PC-9 (cell line): Measurements from ENCODE around the gene HOXA5. TPM values are rescaled to one million over a fixed set of nuclear protein-coding genes. Genes with fewer than 3 reads are reported as not detected.

Experiments used
- BruUV-seq: library from RNA; stranded (reverse); fragments of 400-500 nt; replicated peaks from 2 replicates; lab custom pipeline; 2021; lab: Mats Ljungman, UMichigan
- CTCF ChIA-PET: fragments of 300-600 bp; sonication (Branson Sonifier 250); formaldehyde crosslinking; loops from one replicate; lab custom pipeline; 2022; ENCODE audit warnings: antibody characterized with exemption; lab: Charles Lee
- POLR2A ChIA-PET: fragments of 300-600 bp; sonication (Branson Sonifier 250); formaldehyde crosslinking; loops from one replicate; lab custom pipeline; 2022; ENCODE audit warnings: antibody characterized with exemption; ENCODE audit not compliant: unreplicated experiment; lab: Charles Lee
- DNase-seq, 2 experiments: peaks; one replicate each; pipeline versions ENCODE4 v3.0.0 to v3.0.0-alpha.2; 2015 to 2022; ENCODE audit warnings: mixed read lengths in 1 of 2
- H2AFZ ChIP-seq: fragments of 200-600 bp; sonication (generic); 2 replicates; pipeline ENCODE4 v1.8.1; 2017; ENCODE audit warnings: antibody characterized with exemption
- H3F3A ChIP-seq: fragments of 200-600 bp; sonication (generic); 2 replicates; pipeline ENCODE4 v1.8.1; 2017; ENCODE audit warnings: antibody characterized with exemption, mild to moderate bottlenecking, low read depth; ENCODE audit not compliant: insufficient read depth
- H3K27ac ChIP-seq: fragments of 200-600 bp; sonication (generic); 2 replicates; pipeline ENCODE4 v1.6.1; 2016; ENCODE audit warnings: mixed run types
- H3K27me3 ChIP-seq: fragments of 200-600 bp; sonication (generic); 2 replicates; pipeline ENCODE4 v1.6.1; 2016; ENCODE audit warnings: low read depth, mixed run types; ENCODE audit not compliant: insufficient read depth
- H3K36me3 ChIP-seq: fragments of 200-600 bp; sonication (generic); 2 replicates; pipeline ENCODE4 v1.6.1; 2016; ENCODE audit warnings: low read depth, mixed run types
- H3K4me1 ChIP-seq: fragments of 200-600 bp; sonication (generic); replicated peaks from 2 replicates; pipeline ENCODE4 v1.6.1; 2016; ENCODE audit warnings: mixed run types; ENCODE audit not compliant: insufficient read depth
- H3K4me2 ChIP-seq: fragments of 200-600 bp; sonication (generic); 2 replicates; pipeline ENCODE4 v1.6.1; 2017; ENCODE audit warnings: mixed run types
- H3K4me3 ChIP-seq: fragments of 200-600 bp; sonication (generic); 2 replicates; pipeline ENCODE4 v1.6.1; 2016; ENCODE audit warnings: mixed run types
- H3K79me2 ChIP-seq: fragments of 200-600 bp; sonication (generic); 2 replicates; pipeline ENCODE4 v1.6.1; 2017; ENCODE audit warnings: low read depth, mixed run types
- H3K9me2 ChIP-seq: fragments of 200-600 bp; sonication (generic); 2 replicates; pipeline ENCODE4 v1.8.1; 2017; ENCODE audit warnings: mild to moderate bottlenecking; ENCODE audit not compliant: insufficient read depth
- H3K9me3 ChIP-seq: fragments of 200-600 bp; sonication (generic); 2 replicates; pipeline ENCODE4 v1.8.1; 2016; ENCODE audit warnings: low read depth; ENCODE audit not compliant: insufficient read depth
- H4K20me1 ChIP-seq: fragments of 200-600 bp; sonication (generic); 2 replicates; pipeline ENCODE4 v1.8.1; 2017; ENCODE audit not compliant: insufficient read depth
- EZH2 ChIP-seq: fragments of 200-600 bp; sonication (generic); IDR thresholded peaks from 2 replicates; pipeline ENCODE4 v1.8.0; 2017; ENCODE audit warnings: antibody characterized with exemption, low read depth
- intact Hi-C: fragments of 100-400 bp; cut with micrococcal nuclease; formaldehyde crosslinking; loops from one replicate; pipeline ENCODE4 v1.10.0; 2022; ENCODE audit not compliant: unreplicated experiment
- total RNA-seq: library from RNA; stranded (reverse); gene quantifications from 2 replicates; pipeline ENCODE4 v1.2.3, GENCODE V29; 2021
- TF ChIP-seq, protein P1 (sequence below): fragments of 200-600 bp; sonication (generic); conservative IDR thresholded peaks from 2 replicates; pipeline ENCODE4 v1.6.1; 2017; ENCODE audit warnings: mixed run types, antibody characterized with exemption, mild to moderate bottlenecking, moderate library complexity

HOXA5 gene
- total RNA-seq, 1 experiment from 2014 or later: 1.0 TPM

DNA sequence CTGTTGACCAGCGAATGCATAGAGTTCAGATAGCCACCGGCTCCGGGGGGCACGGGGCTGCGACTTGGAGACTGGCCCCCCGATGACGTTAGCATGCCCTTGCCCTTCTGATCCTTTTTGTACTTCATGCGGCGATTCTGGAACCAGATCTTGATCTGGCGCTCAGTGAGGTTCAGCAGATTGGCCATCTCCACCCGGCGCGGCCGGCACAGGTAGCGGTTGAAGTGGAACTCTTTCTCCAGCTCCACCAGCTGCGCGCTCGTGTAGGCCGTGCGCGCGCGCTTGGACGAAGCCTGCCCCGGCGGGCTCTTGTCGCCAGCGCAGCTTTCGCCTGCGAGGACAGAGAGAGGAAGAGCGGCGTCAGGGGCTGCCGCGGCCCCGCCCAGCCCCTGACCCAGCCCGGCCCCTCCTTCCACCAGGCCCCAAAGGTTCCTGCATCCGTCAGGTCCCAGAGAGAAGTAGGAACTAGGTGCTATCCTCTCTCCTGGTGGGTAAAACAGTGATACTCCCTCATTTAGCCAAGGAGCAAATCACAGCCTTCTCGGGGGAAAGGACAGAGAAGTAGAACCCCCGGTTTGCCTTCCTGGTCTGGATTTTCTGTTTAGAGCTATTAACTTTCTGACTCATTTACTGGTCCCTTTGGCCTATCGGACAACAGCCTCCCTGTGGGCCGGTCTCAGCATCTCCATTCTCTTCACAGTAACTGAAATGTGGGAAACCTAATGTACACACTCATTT, 34.9 kb downstream of the HOXA5 start:
- peaks cover 74% of the 10 kb centered on the region for H3K79me2 ChIP-seq
- H3K27ac ChIP-seq: 0 out of 2 replicates have a peak overlapping the region, but pooled peaks have one; percentile 4
- peaks cover 29% of the 10 kb centered on the region for H3K4me1 ChIP-seq
- H3K9me3 ChIP-seq: no peaks in the 10 kb centered on the region
- no TSS peak for BruUV-seq
- TF ChIP-seq, protein P1, sequence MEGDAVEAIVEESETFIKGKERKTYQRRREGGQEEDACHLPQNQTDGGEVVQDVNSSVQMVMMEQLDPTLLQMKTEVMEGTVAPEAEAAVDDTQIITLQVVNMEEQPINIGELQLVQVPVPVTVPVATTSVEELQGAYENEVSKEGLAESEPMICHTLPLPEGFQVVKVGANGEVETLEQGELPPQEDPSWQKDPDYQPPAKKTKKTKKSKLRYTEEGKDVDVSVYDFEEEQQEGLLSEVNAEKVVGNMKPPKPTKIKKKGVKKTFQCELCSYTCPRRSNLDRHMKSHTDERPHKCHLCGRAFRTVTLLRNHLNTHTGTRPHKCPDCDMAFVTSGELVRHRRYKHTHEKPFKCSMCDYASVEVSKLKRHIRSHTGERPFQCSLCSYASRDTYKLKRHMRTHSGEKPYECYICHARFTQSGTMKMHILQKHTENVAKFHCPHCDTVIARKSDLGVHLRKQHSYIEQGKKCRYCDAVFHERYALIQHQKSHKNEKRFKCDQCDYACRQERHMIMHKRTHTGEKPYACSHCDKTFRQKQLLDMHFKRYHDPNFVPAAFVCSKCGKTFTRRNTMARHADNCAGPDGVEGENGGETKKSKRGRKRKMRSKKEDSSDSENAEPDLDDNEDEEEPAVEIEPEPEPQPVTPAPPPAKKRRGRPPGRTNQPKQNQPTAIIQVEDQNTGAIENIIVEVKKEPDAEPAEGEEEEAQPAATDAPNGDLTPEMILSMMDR: no peak
- TF ChIP-seq EZH2: no peak
- H3K4me2 ChIP-seq: no peak overlapping the region
- H4K20me1 ChIP-seq: no peaks in the 10 kb centered on the region
- no peak for DNase-seq
- POLR2A ChIA-PET: interaction anchor here (0.5 kb wide), 1 partner anchor 10 kb away, joined by 4 read pairs; no protein-coding TSS in a partner anchor
- no peaks in the 10 kb centered on the region for H3K27me3 ChIP-seq
- intact Hi-C loops: no loop called here
- H2AFZ ChIP-seq: no peak overlapping the region
- no peaks in the 10 kb centered on the region for H3K9me2 ChIP-seq
- no peak overlapping the region for H3K4me3 ChIP-seq
- peaks cover 41% of the 10 kb centered on the region for H3K36me3 ChIP-seq
- CTCF ChIA-PET: interaction anchor here (0.5 kb wide), 1 partner anchor 60 kb away, joined by 4 read pairs; no protein-coding TSS in a partner anchor
- H3F3A ChIP-seq: peaks cover 53% of the 10 kb centered on the region

DNA sequence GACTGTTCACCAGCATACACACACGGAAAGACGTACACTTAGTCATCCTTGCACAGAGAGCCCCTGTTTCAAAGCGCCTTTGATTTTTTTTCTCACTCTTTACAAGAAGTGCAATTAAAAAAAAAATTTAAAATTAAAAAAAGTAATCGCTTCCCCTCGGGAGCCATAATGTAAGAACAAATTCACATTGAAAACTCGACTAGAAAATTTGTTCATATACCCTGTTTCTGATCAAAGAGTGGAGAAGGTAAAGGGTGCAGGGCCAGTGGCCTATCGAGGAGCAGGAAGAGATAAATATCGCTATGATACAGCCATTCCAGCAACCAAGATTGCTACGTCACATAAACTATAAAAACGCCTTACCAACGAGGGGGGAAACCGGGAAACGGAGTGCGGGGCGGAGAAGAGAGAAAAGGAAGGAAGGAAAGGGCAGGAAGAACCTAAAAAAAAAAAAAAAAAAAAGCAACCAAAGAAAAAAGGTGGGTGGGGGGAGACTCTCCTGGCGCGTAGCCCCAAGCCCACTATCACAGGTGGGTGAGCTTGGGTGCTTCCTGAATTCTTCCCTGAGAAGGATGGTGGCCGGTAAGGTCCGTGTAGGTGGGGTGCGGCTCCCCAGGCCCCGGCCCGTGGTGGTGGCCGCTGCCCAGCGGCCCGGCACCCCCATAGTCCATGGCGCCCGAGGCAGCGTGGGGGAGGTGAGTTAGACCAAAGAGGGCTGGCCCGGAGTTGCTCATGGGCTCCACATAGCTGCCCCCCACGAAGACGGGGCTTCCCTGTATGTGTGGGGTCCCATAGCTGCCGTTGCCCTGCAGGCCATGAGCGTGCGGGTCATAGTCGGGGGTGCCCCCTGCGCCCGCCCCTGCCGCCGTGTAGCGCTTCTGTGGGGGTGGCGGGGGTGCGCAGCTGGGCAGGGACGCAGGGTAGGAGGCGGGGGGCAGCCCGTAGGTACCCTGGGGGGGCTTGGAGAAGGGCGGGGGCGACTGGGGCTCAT, 35.8 kb downstream of the HOXA5 start:
- H3K4me3 ChIP-seq: no peak overlapping the region
- peaks cover 29% of the 10 kb centered on the region for H3K4me1 ChIP-seq
- no peaks in the 10 kb centered on the region for H4K20me1 ChIP-seq
- no peaks in the 10 kb centered on the region for H3K9me2 ChIP-seq
- BruUV-seq: no TSS peak
- no peak overlapping the region for H3K27ac ChIP-seq
- peaks cover 41% of the 10 kb centered on the region for H3K36me3 ChIP-seq
- peaks cover 46% of the 10 kb centered on the region for H3F3A ChIP-seq
- no peaks in the 10 kb centered on the region for H3K9me3 ChIP-seq
- intact Hi-C loops: no loop called here
- no peak overlapping the region for H3K4me2 ChIP-seq
- peaks cover 65% of the 10 kb centered on the region for H3K79me2 ChIP-seq
- no peak for DNase-seq
- no peaks in the 10 kb centered on the region for H3K27me3 ChIP-seq
- POLR2A ChIA-PET: no interaction called here
- TF ChIP-seq EZH2: no peak
- TF ChIP-seq, protein P1: no peak
- CTCF ChIA-PET: no interaction called here
- H2AFZ ChIP-seq: no peak overlapping the region

DNA sequence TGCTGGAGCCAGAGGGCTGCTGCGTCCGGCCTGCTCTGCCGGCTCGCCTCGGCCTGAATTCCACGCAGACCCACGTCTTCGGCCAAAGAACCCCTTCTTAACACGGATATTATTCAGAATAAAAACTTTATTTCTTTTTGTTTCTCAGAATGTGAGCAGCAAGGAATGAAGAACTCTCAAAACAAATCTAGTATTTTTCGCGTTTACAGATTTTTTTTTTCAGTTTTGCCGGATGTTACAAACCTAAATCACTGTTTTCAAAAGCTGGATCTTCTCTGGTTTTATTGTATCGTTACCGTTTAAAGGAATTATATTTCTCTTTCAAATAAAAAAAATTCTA, 36.6 kb downstream of the HOXA5 start:
- Histone ChIP-seq H3K27me3 (no peaks in the 10 kb centered on the region), H3K9me2 (no peaks in the 10 kb centered on the region), H3K4me2 (no peak overlapping the region), H3K4me1 (peaks cover 23% of the 10 kb centered on the region), H4K20me1 (no peaks in the 10 kb centered on the region), H2AFZ (no peak overlapping the region), H3K4me3 (no peak overlapping the region), H3K36me3 (peaks cover 34% of the 10 kb centered on the region), H3F3A (peaks cover 37% of the 10 kb centered on the region), H3K9me3 (no peaks in the 10 kb centered on the region), H3K27ac (no peak overlapping the region), H3K79me2 (peaks cover 57% of the 10 kb centered on the region)
- POLR2A ChIA-PET: no interaction called here
- no peak for DNase-seq
- CTCF ChIA-PET: no interaction called here
- TF ChIP-seq, protein P1: no peak
- TF ChIP-seq EZH2: no peak
- BruUV-seq: no TSS peak
- intact Hi-C loops: no loop called here
